ENCODE data around the gene SH2D2A.

SH2D2A gene

GRCh38 chr1:156857532-156857931 is 40.9 kb upstream of the SH2D2A start:
- TF ChIP-seq CTCF (IDR thresholded peaks at IDR 0.05; ENCODE audit: low read depth, low read length, missing control alignments): no peak
- DNase-seq (ENCODE audit: low read depth): no peak
- no peak overlapping the region for H3K4me3 ChIP-seq (ENCODE audit: low read depth, low read length)

GRCh38 chr1:156856282-156856785 is 39.7 kb upstream of the SH2D2A start:
- H3K4me3 ChIP-seq (ENCODE audit: low read depth, low read length): no peak overlapping the region
- DNase-seq (ENCODE audit: low read depth): no peak
- TF ChIP-seq CTCF (IDR thresholded peaks at IDR 0.05; ENCODE audit: low read depth, low read length, missing control alignments): no peak

GRCh38 chr1:156854634-156855033 is 38.0 kb upstream of the SH2D2A start:
- no peak overlapping the region for H3K4me3 ChIP-seq (ENCODE audit: low read depth, low read length)
- DNase-seq (ENCODE audit: low read depth): no peak
- TF ChIP-seq CTCF (IDR thresholded peaks at IDR 0.05; ENCODE audit: low read depth, low read length, missing control alignments): no peak

GRCh38 chr1:156853761-156854160 is 37.1 kb upstream of the SH2D2A start:
- no peak overlapping the region for H3K4me3 ChIP-seq (ENCODE audit: low read depth, low read length)
- no peak for TF ChIP-seq CTCF (IDR thresholded peaks at IDR 0.05; ENCODE audit: low read depth, low read length, missing control alignments)
- no peak for DNase-seq (ENCODE audit: low read depth)

- no peak for TF ChIP-seq CTCF (IDR thresholded peaks at IDR 0.05; ENCODE audit: low read depth, low read length, missing control alignments)
- H3K4me3 ChIP-seq (ENCODE audit: low read depth, low read length): no peak overlapping the region
- no peak for DNase-seq (ENCODE audit: low read depth)
Measured at GRCh38 chr1:156852418-156852874, 35.8 kb upstream of the SH2D2A start.

GRCh38 chr1:156851779-156852417 is 35.2 kb upstream of the SH2D2A start:
- H3K4me3 ChIP-seq (ENCODE audit: low read depth, low read length): no peak overlapping the region
- no peak for TF ChIP-seq CTCF (IDR thresholded peaks at IDR 0.05; ENCODE audit: low read depth, low read length, missing control alignments)
- DNase-seq (ENCODE audit: low read depth): no peak

GRCh38 chr1:156849151-156849496 is 32.5 kb upstream of the SH2D2A start:
- H3K4me3 ChIP-seq (ENCODE audit: low read depth, low read length): no peak overlapping the region
- TF ChIP-seq CTCF (IDR thresholded peaks at IDR 0.05; ENCODE audit: low read depth, low read length, missing control alignments): no peak
- no peak for DNase-seq (ENCODE audit: low read depth)

All from GM12864 (cell line).